Dermis blood vessel endothelial cell (primary cell): ENCODE measurements around the gene CALHM2. TPM values are rescaled to one million over a fixed set of nuclear protein-coding genes. Genes with fewer than 3 reads are reported as not detected.
"Not testable (repeated sequence)": the region's sequence is repeated elsewhere in the genome, so short reads cannot be mapped to it uniquely, and the experiment has no call there.

Experiments
- DNase-seq: peaks from one replicate; pipeline ENCODE4 v3.0.0; 2010
- total RNA-seq: library from RNA; depleted of rRNA; stranded (reverse); fragments of >200 nt; gene quantifications from 2 replicates; pipeline ENCODE4 v1.2.3, GENCODE V29; 2014

CALHM2 gene
- total RNA-seq, 1 donor from 2014 or later: 18.4 TPM

- no peak for DNase-seq
Measured at GRCh38 chr10:103449208-103450144, 2.7 kb downstream of the CALHM2 start.

- peak; percentile 55 for DNase-seq
Measured at GRCh38 chr10:103448746-103449145, 3.4 kb downstream of the CALHM2 start.

- no peak for DNase-seq
Measured at GRCh38 chr10:103447187-103447586, 5.0 kb downstream of the CALHM2 start.

- DNase-seq: peak; percentile 85
Measured at GRCh38 chr10:103445767-103446567, 6.2 kb downstream of the CALHM2 start.

- no peak for DNase-seq
Measured at GRCh38 chr10:103445366-103445765, 6.8 kb downstream of the CALHM2 start.

GRCh38 chr10:103444478-103444877, 7.7 kb downstream of the CALHM2 start:
- no peak for DNase-seq

GRCh38 chr10:103443475-103444185, 8.5 kb downstream of the CALHM2 start:
- peak; percentile 80 for DNase-seq

- DNase-seq: no peak
Measured at GRCh38 chr10:103442031-103442461, 10.1 kb downstream of the CALHM2 start.

GRCh38 chr10:103441611-103442010, 10.6 kb downstream of the CALHM2 start:
- no peak for DNase-seq

GRCh38 chr10:103441206-103441605, 11.0 kb downstream of the CALHM2 start:
- DNase-seq: no peak

- no peak for DNase-seq
Measured at GRCh38 chr10:103440416-103440815, 11.8 kb downstream of the CALHM2 start.

- DNase-seq: no peak
Measured at GRCh38 chr10:103439776-103440175, 12.4 kb downstream of the CALHM2 start.

- no peak for DNase-seq
Measured at GRCh38 chr10:103433858-103434257, 18.3 kb downstream of the CALHM2 start.

- DNase-seq: no peak
Measured at GRCh38 chr10:103431902-103432301, 20.3 kb downstream of the CALHM2 start.

- no peak for DNase-seq
Measured at GRCh38 chr10:103429647-103430046, 22.5 kb downstream of the CALHM2 start.

- DNase-seq: no peak
Measured at GRCh38 chr10:103428989-103429643, 23.1 kb downstream of the CALHM2 start.

GRCh38 chr10:103427866-103428265, 24.3 kb downstream of the CALHM2 start:
- no peak for DNase-seq

GRCh38 chr10:103423748-103424147, 28.4 kb downstream of the CALHM2 start:
- no peak for DNase-seq

GRCh38 chr10:103419101-103419500, 33.1 kb downstream of the CALHM2 start:
- no peak for DNase-seq

- no peak for DNase-seq
Measured at GRCh38 chr10:103417601-103418000, 34.6 kb downstream of the CALHM2 start.

- not testable (repeated sequence) for DNase-seq
Measured at GRCh38 chr10:103417148-103417469, 35.1 kb downstream of the CALHM2 start.

GRCh38 chr10:103416436-103417147, 35.6 kb downstream of the CALHM2 start:
- DNase-seq: peak; percentile 85
